ENCODE measurements around the gene SIGMAR1.

DNA sequence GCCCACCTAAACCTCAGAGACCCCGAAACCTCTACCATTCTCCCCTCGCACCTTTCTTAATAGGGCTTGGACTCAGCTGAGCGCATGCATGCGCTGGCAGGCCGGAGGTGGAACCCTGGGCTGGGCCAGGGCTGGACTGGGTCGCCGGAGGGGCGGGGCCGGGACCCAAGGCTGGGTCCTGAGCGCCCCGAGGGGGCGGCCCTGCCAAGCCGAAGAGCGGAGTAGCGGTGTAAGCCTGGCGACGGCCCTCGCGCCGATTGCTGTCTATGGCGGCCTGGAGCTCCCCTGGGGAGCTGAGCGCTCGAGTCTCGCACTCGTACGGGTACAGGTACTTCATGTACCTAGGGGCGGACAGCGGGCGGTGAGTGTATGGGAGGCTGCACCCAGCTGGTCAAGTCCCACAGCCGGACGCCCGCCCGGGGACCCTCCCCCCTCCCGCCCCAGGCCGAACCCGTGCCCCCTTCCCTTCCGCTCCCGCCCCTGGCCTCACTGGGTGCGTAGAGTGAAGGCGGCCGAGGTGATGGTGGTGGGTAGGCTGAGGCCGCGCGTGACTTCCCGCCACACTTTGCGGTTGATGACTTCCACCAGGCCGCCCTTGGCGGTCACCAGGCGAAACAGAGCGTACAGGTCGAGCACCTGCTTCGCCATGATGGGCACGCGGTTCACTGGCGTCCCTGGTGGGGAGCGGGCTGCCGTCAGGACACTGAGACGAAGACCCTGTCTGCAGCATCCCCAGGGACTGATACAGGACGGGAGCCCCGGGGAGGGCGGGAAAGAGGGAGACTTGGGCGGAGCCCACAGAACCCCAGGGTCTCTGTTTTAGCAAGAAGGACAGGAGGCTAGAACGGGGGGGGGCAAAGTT is 14.0 kb downstream of the SIGMAR1 start:
- TF ChIP-seq, protein P1, sequence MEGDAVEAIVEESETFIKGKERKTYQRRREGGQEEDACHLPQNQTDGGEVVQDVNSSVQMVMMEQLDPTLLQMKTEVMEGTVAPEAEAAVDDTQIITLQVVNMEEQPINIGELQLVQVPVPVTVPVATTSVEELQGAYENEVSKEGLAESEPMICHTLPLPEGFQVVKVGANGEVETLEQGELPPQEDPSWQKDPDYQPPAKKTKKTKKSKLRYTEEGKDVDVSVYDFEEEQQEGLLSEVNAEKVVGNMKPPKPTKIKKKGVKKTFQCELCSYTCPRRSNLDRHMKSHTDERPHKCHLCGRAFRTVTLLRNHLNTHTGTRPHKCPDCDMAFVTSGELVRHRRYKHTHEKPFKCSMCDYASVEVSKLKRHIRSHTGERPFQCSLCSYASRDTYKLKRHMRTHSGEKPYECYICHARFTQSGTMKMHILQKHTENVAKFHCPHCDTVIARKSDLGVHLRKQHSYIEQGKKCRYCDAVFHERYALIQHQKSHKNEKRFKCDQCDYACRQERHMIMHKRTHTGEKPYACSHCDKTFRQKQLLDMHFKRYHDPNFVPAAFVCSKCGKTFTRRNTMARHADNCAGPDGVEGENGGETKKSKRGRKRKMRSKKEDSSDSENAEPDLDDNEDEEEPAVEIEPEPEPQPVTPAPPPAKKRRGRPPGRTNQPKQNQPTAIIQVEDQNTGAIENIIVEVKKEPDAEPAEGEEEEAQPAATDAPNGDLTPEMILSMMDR (IDR thresholded peaks at IDR 0.05): no peak
- TF ChIP-seq POLR2A (IDR thresholded peaks at IDR 0.05): no peak

All from upper lobe of left lung (tissue), 4 donors.